WTC11 (cell line): Measurements from ENCODE around the gene RMDN3.

Experiments used
- CTCF ChIP-seq: fragments of 200-600 bp; IDR thresholded peaks from 2 replicates; pipeline ENCODE4 v1.8.0; 2022; ENCODE audit warnings: antibody characterized with exemption
- HMGXB4 ChIP-seq: sonication (generic); formaldehyde crosslinking; IDR thresholded peaks from 2 replicates; pipeline ENCODE4 v1.8.1; 2023; ENCODE audit warnings: mild to moderate bottlenecking, moderate library complexity, missing genetic modification reagents
- IRF1 ChIP-seq: sonication (generic); formaldehyde crosslinking; IDR thresholded peaks from 2 replicates; pipeline ENCODE4 v1.8.0; 2023; ENCODE audit warnings: missing genetic modification reagents
- KAT7 ChIP-seq: sonication (generic); formaldehyde crosslinking; IDR thresholded peaks from 2 replicates; pipeline ENCODE4 v1.8.1; 2023; ENCODE audit warnings: missing genetic modification reagents, mild to moderate bottlenecking, borderline replicate concordance
- MXD4 ChIP-seq: fragments of 250-450 bp; sonication (Bioruptor Pico); IDR thresholded peaks from 2 replicates; pipeline ENCODE4 v1.8.0; 2021; ENCODE audit warnings: mild to moderate bottlenecking, moderate library complexity, borderline replicate concordance
- PRRX2 ChIP-seq: fragments of 250-450 bp; sonication (Bioruptor Pico); IDR thresholded peaks from 2 replicates; pipeline ENCODE4 v1.8.0; 2021; ENCODE audit warnings: mild to moderate bottlenecking
- TF ChIP-seq, protein P1 (sequence below): fragments of 250-450 bp; sonication (Bioruptor Pico); IDR thresholded peaks from 2 replicates; pipeline ENCODE4 v1.9.0; 2021; ENCODE audit warnings: mild to moderate bottlenecking, borderline replicate concordance
- TF ChIP-seq, protein P2 (sequence below): sonication (generic); formaldehyde crosslinking; IDR thresholded peaks from 2 replicates; pipeline ENCODE4 v1.8.0; 2022; ENCODE audit warnings: mild to moderate bottlenecking, missing genetic modification reagents

- TF ChIP-seq CTCF (no peak), PRRX2 (CRISPR knock-in tag) (no peak), KAT7 (CRISPR knock-in tag) (no peak), HMGXB4 (no peak), MXD4 (no peak), IRF1 (CRISPR knock-in tag) (no peak)
- TF ChIP-seq, protein P1, sequence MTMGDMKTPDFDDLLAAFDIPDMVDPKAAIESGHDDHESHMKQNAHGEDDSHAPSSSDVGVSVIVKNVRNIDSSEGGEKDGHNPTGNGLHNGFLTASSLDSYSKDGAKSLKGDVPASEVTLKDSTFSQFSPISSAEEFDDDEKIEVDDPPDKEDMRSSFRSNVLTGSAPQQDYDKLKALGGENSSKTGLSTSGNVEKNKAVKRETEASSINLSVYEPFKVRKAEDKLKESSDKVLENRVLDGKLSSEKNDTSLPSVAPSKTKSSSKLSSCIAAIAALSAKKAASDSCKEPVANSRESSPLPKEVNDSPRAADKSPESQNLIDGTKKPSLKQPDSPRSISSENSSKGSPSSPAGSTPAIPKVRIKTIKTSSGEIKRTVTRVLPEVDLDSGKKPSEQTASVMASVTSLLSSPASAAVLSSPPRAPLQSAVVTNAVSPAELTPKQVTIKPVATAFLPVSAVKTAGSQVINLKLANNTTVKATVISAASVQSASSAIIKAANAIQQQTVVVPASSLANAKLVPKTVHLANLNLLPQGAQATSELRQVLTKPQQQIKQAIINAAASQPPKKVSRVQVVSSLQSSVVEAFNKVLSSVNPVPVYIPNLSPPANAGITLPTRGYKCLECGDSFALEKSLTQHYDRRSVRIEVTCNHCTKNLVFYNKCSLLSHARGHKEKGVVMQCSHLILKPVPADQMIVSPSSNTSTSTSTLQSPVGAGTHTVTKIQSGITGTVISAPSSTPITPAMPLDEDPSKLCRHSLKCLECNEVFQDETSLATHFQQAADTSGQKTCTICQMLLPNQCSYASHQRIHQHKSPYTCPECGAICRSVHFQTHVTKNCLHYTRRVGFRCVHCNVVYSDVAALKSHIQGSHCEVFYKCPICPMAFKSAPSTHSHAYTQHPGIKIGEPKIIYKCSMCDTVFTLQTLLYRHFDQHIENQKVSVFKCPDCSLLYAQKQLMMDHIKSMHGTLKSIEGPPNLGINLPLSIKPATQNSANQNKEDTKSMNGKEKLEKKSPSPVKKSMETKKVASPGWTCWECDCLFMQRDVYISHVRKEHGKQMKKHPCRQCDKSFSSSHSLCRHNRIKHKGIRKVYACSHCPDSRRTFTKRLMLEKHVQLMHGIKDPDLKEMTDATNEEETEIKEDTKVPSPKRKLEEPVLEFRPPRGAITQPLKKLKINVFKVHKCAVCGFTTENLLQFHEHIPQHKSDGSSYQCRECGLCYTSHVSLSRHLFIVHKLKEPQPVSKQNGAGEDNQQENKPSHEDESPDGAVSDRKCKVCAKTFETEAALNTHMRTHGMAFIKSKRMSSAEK (CRISPR knock-in tag), result no peak
- TF ChIP-seq, protein P2, sequence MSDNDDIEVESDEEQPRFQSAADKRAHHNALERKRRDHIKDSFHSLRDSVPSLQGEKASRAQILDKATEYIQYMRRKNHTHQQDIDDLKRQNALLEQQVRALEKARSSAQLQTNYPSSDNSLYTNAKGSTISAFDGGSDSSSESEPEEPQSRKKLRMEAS (CRISPR knock-in tag), result no peak
Observed at GRCh38 chr15:40789999-40790398, 34.9 kb upstream of the RMDN3 start.
